GM10266 (cell line): ENCODE results near the gene SMOC2.

Experiments used
- DNase-seq: peaks from one replicate; pipeline ENCODE4 v3.0.0; 2012; ENCODE audit errors: extremely low spot score
- CTCF ChIP-seq: IDR thresholded peaks from 2 replicates; pipeline ENCODE4 v1.5.1; 2012; ENCODE audit warnings: mild to moderate bottlenecking, low read depth; ENCODE audit not compliant: control insufficient read depth, insufficient read depth; ENCODE audit errors: missing control alignments

The SMOC2 gene

GRCh38 chr6:168447282-168447681, 6.3 kb downstream of the SMOC2 start:
- no peak for TF ChIP-seq CTCF
- DNase-seq: no peak

- TF ChIP-seq CTCF: no peak
- no peak for DNase-seq
Measured at GRCh38 chr6:168447700-168448099, 6.7 kb downstream of the SMOC2 start.

GRCh38 chr6:168448243-168448855, 7.4 kb downstream of the SMOC2 start:
- no peak for TF ChIP-seq CTCF
- no peak for DNase-seq

- TF ChIP-seq CTCF: no peak
- no peak for DNase-seq
Measured at GRCh38 chr6:168450917-168451316, 9.9 kb downstream of the SMOC2 start.

- DNase-seq: no peak
- no peak for TF ChIP-seq CTCF
Measured at GRCh38 chr6:168451805-168452517, 11.0 kb downstream of the SMOC2 start.

GRCh38 chr6:168452685-168453377, 11.8 kb downstream of the SMOC2 start:
- TF ChIP-seq CTCF: no peak
- DNase-seq: no peak
